ENCODE data around the gene PRPF38A. TPM values are rescaled to one million over a fixed set of nuclear protein-coding genes. Genes with fewer than 3 reads are reported as not detected.

Gene PRPF38A
- total RNA-seq, 1 experiment from 2014 or later: 20.9 TPM

DNA sequence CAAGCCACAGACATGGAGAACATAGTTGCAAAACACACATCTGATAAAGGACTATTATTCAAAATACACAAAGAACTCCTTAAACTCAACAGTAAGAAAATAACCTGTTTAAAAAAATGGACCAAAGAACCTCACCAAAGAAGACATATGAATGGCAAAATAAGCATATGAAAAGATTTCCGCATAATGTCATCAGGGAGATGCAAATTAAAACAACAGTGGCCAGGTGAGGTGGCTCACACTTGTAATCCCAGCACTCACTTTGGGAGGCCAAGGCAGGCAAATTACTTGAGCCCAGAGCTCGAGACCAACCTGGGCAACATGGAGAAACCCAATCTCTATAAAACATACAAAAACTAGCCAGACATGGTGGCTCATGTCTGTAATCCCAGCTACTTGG is 50.4 kb downstream of the PRPF38A start:
- H3K36me3 ChIP-seq: peaks cover 8% of the 10 kb centered on the region
- H3K4me3 ChIP-seq: no peak overlapping the region

DNA sequence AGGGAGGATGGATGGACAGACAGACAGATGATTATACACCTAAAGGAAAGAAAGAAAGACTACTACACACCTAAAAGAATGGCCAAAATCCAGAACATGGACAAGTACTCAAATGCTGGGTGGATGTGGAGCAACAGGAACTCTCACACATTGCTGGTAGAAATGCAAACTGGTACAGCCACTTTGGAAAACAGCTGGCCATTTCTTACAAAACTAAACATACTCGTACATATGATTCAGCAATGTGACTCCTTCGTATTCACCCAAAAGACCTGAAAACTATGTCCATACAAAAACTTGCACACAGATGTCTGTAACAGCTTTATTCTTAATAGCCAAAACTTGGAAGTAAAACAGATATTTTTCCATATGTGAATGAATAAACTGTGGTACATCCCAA is 51.3 kb downstream of the PRPF38A start:
- no peak for DNase-seq (ENCODE audit: low read depth in 1 of 2, low spot score in 2 of 2)
- H3K4me1 ChIP-seq (replicated peaks): no peaks in the 10 kb centered on the region
- H3K27me3 ChIP-seq (replicated peaks): no peaks in the 10 kb centered on the region

More for the DNA sequence above, 50.4 kb downstream of the PRPF38A start:
- Histone ChIP-seq H3K9me3 (replicated peaks) (no peaks in the 10 kb centered on the region), H3K27me3 (replicated peaks) (no peaks in the 10 kb centered on the region), H3K4me1 (replicated peaks) (no peaks in the 10 kb centered on the region), H3K27ac (no peak overlapping the region)
- no peak for DNase-seq (ENCODE audit: low read depth in 1 of 2, low spot score in 2 of 2)

DNA sequence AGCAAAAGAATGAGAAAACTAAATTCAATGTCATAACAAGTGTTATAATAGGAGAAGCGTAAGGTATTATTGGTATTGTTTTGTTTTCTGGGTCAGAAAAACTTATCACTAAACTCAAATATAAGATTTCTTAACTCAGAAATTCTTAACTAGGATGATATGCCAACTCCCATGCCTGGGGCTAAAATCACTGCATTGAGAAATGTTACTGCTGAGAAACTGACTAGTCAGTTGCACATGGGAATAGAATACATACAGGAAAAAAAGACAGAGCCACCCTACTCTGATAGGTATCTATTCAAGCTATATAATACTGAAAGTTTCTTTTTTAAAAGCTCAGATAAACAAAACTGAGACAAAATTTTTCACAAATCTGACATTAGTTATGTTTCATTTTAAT is 56.3 kb downstream of the PRPF38A start:
- H3K27ac ChIP-seq: no peak overlapping the region
- H3K4me1 ChIP-seq (replicated peaks): no peaks in the 10 kb centered on the region
- no peaks in the 10 kb centered on the region for H3K27me3 ChIP-seq (replicated peaks)
- H3K9me3 ChIP-seq (replicated peaks): no peaks in the 10 kb centered on the region
- DNase-seq (ENCODE audit: low read depth in 1 of 2, low spot score in 2 of 2): no peak
- H3K4me3 ChIP-seq: no peak overlapping the region
- H3K36me3 ChIP-seq: no peaks in the 10 kb centered on the region

More for the DNA sequence above, 51.3 kb downstream of the PRPF38A start:
- no peak overlapping the region for H3K4me3 ChIP-seq
- H3K9me3 ChIP-seq (replicated peaks): no peaks in the 10 kb centered on the region
- peaks cover 8% of the 10 kb centered on the region for H3K36me3 ChIP-seq
- no peak overlapping the region for H3K27ac ChIP-seq

DNA sequence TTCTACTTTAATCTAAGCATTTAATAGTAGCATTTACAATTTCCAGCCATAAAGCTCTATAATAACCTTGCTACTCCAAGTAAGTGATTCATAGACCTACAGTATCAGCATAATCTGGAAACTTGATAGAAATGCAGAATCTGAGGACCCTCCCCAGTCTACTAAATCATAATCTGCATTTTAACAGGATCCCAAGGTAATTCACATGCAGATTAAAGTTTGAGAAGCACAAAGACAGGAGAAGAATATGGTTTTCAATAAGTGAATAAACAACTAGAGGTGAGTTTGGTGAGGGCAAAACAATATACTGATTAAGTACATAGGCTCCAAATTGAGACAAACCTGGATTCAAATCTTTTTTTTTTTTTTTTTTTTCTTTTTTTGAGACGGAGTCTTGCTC is 57.4 kb downstream of the PRPF38A start:
- no peaks in the 10 kb centered on the region for H3K4me1 ChIP-seq (replicated peaks)
- no peaks in the 10 kb centered on the region for H3K36me3 ChIP-seq
- H3K9me3 ChIP-seq (replicated peaks): no peaks in the 10 kb centered on the region
- no peak overlapping the region for H3K27ac ChIP-seq
- no peak overlapping the region for H3K4me3 ChIP-seq
- H3K27me3 ChIP-seq (replicated peaks): no peaks in the 10 kb centered on the region
- no peak for DNase-seq (ENCODE audit: low read depth in 1 of 2, low spot score in 2 of 2)

DNA sequence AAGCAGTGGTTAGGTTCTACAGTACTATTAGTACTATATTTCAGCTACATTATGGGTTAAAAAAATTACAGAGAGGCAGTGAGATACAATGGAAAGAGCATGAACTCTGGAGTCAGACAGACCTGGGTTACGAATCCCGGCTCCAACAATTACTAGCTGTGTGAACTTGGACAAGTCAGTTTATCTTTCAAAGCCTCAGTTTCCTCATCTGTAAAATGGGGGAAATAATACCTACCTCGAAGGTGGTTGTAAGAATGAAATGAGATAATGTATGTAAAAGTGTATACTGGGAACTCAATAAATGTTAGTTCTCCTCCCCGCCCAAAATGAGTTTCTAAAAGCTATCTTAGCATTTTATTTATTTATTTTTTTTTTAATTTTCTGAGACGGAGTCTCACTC is 59.5 kb downstream of the PRPF38A start:
- Histone ChIP-seq H3K36me3 (no peaks in the 10 kb centered on the region), H3K9me3 (replicated peaks) (no peaks in the 10 kb centered on the region), H3K4me1 (replicated peaks) (no peaks in the 10 kb centered on the region), H3K4me3 (no peak overlapping the region), H3K27me3 (replicated peaks) (no peaks in the 10 kb centered on the region), H3K27ac (no peak overlapping the region)
- no peak for DNase-seq (ENCODE audit: low read depth in 1 of 2, low spot score in 2 of 2)

DNA sequence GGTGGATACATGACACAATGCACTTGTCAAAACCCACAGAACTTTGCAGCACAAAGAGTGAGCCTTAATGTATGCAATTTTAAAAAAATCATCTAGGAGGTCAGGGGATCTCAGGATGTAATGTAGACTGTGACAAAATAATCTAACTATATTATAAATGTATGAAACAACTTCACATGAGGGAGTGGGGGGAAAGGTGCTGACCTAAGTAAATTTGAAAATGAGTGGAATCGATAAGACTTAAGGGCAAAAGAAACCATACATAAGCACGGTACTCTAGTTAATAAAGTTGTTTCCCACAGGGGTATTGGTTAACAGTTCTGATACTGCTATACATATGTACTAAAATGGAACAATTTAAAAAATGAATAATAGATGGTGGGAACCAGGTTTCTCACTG is 64.7 kb downstream of the PRPF38A start:
- no peak overlapping the region for H3K27ac ChIP-seq
- no peaks in the 10 kb centered on the region for H3K9me3 ChIP-seq (replicated peaks)
- no peak for DNase-seq (ENCODE audit: low read depth in 1 of 2, low spot score in 2 of 2)
- no peak overlapping the region for H3K4me3 ChIP-seq
- no peaks in the 10 kb centered on the region for H3K4me1 ChIP-seq (replicated peaks)
- H3K27me3 ChIP-seq (replicated peaks): no peaks in the 10 kb centered on the region
- 0 out of 2 replicates have a peak, but pooled peaks cover 8% of the 10 kb centered on the region for H3K36me3 ChIP-seq

Other genes with a start within 250 kb of the PRPF38A start
- 21.4 and 24.1 TPM in 2 replicates for gene CC2D1B, start 38.4 kb upstream of the PRPF38A start, total RNA-seq (2014; rRNA removed; shearing (Covaris generic))
- 21.9 and 23.9 TPM in 2 replicates for gene ORC1, start 179 bp upstream of the PRPF38A start, total RNA-seq (2014; rRNA removed; shearing (Covaris generic))
- gene TUT4, start 148.5 kb downstream of the PRPF38A start, total RNA-seq (2014; rRNA removed; shearing (Covaris generic)): 25.3 and 28.2 TPM in 2 replicates
- 22.6 and 57.5 TPM in 2 replicates for gene GPX7, start 197.8 kb downstream of the PRPF38A start, total RNA-seq (2014; rRNA removed; shearing (Covaris generic))
- gene SHISAL2A, start 228.6 kb downstream of the PRPF38A start, total RNA-seq (2014; rRNA removed; shearing (Covaris generic)): not detected in 2 replicates

Data from SJSA1 (cell line).